ENCODE measurements around the gene SCUBE1.
"Not testable (repeated sequence)": the region's sequence is repeated elsewhere in the genome, so short reads cannot be mapped to it uniquely, and the experiment has no call there.

The SCUBE1 gene

DNA sequence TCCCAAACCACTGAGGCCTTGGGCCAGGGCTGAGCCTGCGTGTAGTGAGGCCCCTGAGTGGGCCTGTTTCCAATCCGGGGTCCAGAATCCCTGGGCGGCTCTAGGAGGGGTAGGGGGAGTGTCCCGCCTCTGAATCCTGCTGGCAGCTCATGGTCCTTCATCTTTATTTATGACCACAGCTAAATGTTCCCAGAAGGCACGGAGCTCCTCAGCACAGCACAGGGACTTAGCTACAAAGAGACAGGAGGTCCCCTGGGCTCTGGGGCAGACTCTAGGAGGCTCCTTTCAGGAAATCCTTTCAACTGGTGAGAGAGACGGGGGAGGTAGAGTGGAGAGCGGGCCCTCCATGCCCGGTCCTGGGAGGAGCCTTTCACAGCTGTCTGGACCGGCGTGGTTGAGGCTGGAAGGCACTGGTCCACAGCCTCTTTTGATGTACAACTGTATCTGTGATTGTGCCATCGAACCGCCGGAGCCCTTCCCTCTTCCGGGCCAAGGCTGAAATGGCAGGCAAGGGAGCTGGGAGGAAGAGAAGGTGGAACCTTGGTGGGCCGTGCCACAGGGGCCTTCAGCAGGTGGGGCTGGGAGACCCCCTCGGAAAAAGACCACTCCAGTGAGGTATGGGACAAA lies 46.8 kb downstream of the SCUBE1 start:
- H3K27ac Mint-ChIP-seq, result no peak overlapping the region
- no peak overlapping the region for H3K4me3 Mint-ChIP-seq
- no peaks in the 10 kb centered on the region for H3K9me3 Mint-ChIP-seq
- peaks cover 18% of the 10 kb centered on the region for H3K4me1 Mint-ChIP-seq (ENCODE audit: low read depth)
- intact Hi-C loops (cut with micrococcal nuclease), result no loop called here
- no peaks in the 10 kb centered on the region for H3K36me3 Mint-ChIP-seq (ENCODE audit: low read depth)
- H3K27me3 Mint-ChIP-seq, result peaks cover 7% of the 10 kb centered on the region

DNA sequence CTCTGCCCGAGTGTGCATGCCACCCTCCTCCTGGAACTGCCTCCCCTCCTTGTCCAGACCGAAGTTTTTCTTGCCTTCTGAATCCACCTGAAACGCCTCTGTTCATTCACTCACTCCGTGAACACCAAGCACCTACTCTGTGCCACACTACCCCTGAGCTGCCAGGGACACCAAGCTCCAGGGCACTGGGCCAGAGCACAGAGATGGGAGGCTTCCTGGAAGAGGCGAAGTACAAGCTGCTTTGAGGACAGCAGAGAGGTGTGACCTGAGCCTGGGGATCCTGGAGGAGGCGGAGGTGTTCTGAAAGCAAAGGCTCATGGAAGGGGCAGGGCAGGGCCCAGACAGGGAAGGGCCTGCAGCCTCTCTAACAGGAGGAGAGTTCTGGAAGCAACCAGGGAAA lies 47.5 kb downstream of the SCUBE1 start:
- peaks cover 20% of the 10 kb centered on the region for H3K4me1 Mint-ChIP-seq (ENCODE audit: low read depth)
- intact Hi-C loops (cut with micrococcal nuclease), result no loop called here
- H3K9me3 Mint-ChIP-seq, result no peaks in the 10 kb centered on the region
- no peak overlapping the region for H3K27ac Mint-ChIP-seq
- H3K27me3 Mint-ChIP-seq, result peaks cover 2% of the 10 kb centered on the region
- no peaks in the 10 kb centered on the region for H3K36me3 Mint-ChIP-seq (ENCODE audit: low read depth)
- no peak overlapping the region for H3K4me3 Mint-ChIP-seq

DNA sequence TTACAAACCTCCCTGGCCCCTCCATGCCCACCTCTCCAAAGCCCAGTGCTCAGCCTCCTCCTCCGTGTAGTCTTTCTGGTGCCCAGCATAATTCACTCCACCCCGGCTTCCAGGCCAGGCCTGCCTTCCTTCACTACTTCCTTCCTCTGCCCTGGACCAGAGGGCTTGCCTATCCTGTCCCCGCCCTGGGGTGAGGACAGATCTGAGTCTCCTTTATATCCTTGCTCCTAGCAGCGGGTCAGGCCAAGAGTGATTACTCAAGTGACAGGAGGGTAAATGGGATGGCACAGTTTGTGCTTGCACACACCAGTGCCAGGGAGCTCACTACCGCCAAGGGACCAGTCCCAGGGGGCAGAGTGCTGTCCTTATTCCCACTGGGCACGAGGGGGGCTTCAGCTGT lies 48.0 kb downstream of the SCUBE1 start:
- Mint-ChIP-seq H3K9me3 (no peaks in the 10 kb centered on the region), H3K36me3 (ENCODE audit: low read depth) (no peaks in the 10 kb centered on the region), H3K4me3 (no peak overlapping the region), H3K27ac (no peak overlapping the region), H3K4me1 (ENCODE audit: low read depth) (peaks cover 25% of the 10 kb centered on the region), H3K27me3 (peaks cover 5% of the 10 kb centered on the region)
- intact Hi-C loops (cut with micrococcal nuclease), result no loop called here

DNA sequence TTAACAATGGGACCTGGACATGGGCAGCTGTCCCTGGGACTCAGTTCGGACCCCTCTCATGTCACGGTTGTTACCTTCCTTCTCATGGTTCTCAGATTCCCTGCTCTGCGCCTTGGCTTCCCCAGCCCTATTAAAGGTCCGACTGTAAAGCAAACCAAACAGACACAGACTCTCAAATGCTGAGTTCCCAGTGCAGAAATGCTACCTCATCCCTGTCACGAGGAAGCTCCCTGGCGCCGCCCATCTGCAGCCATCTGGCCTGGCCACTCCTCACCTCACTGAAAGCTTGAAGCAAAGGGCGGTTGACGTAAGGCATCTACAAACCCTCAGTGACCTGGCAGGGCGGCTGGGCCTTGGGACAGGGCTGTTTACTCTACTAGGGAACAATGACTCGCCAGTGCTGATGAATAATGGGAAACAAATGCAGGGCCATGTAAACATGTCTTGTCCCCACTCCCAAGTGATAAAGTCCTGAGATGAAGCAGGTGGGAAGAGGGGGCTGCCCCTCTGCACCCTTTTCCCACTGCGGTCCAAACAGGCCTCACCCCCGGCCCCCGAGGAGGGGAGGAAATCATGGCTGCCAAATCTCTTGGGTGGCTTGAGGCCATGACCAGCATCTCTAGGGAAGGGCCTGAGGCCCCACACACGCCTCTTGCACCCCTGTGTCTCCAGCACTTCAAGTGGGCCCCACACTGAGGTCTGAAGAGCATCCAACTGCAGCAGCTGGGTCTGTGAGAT lies 49.3 kb downstream of the SCUBE1 start:
- intact Hi-C loops (cut with micrococcal nuclease), result no loop called here
- H3K36me3 Mint-ChIP-seq (ENCODE audit: low read depth), result no peaks in the 10 kb centered on the region
- peaks cover 7% of the 10 kb centered on the region for H3K27me3 Mint-ChIP-seq
- no peak overlapping the region for H3K27ac Mint-ChIP-seq
- H3K4me1 Mint-ChIP-seq (ENCODE audit: low read depth), result peaks cover 35% of the 10 kb centered on the region
- H3K9me3 Mint-ChIP-seq, result no peaks in the 10 kb centered on the region
- no peak overlapping the region for H3K4me3 Mint-ChIP-seq

DNA sequence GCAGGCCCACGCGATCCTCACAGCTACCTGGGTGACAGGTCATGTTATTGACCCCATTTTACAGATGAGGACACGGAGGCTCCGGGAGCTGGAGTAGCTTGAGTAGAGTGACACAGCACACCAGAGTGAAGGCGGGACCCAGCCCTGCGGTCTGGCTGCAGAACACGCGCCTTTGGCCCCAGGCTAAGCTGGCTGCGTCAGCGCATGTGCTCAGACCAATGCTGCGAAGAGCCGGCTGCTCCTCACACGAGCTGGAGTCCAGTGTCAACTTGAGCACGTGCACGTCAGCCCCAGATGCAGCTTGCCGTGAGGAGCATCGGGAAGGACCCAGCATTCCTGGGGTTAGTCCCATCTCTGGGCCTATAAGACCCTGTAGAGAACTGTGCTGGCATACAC lies 49.9 kb downstream of the SCUBE1 start:
- Mint-ChIP-seq H3K36me3 (ENCODE audit: low read depth) (no peaks in the 10 kb centered on the region), H3K9me3 (no peaks in the 10 kb centered on the region), H3K27me3 (peaks cover 11% of the 10 kb centered on the region), H3K4me3 (no peak overlapping the region), H3K4me1 (ENCODE audit: low read depth) (peaks cover 35% of the 10 kb centered on the region), H3K27ac (no peak overlapping the region)
- intact Hi-C loops (cut with micrococcal nuclease), result no loop called here

DNA sequence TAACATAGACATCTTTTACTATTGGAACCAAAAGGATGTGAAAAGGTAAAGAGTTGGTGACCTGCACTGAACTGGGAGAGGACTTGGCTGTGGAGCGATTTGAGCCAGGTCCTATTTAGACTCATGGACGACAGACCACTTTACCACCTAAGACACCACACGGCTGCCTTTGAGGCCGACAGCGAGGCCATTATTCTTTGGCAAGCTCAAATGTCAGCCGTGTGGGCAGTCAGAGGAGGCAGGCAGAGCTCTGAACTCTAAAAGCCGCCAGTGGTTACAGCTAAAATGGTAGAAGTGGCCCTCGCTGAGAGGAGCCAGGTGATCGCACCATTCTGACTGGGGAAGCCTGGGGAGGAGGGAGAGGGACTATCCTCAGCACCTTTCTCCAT lies 50.5 kb downstream of the SCUBE1 start:
- Mint-ChIP-seq H3K36me3 (ENCODE audit: low read depth) (no peaks in the 10 kb centered on the region), H3K4me3 (no peak overlapping the region), H3K27me3 (peaks cover 13% of the 10 kb centered on the region), H3K4me1 (ENCODE audit: low read depth) (peaks cover 35% of the 10 kb centered on the region), H3K9me3 (no peaks in the 10 kb centered on the region), H3K27ac (no peak overlapping the region)
- intact Hi-C loops (cut with micrococcal nuclease), result no loop called here

DNA sequence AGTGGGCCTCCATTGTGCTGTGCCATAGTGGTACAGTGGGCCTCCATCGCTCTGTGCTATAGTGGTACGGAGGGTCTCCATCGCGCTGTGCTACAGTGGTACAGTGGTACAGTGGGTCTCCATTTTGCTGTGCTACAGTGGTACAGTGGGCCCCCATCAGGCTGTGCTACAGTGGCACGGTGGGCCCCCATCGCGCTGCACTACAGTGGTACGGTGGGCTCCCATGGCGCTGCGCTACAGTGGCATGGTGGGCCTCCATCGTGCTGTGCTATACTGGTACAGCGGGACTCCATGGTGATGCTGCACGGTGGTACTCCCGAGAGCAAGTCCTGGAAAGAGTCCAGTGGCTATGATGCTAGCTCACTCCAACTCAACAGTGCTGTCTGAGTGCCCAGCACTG lies 51.8 kb downstream of the SCUBE1 start:
- Mint-ChIP-seq H3K27me3 (peaks cover 13% of the 10 kb centered on the region), H3K4me3 (no peak overlapping the region), H3K36me3 (ENCODE audit: low read depth) (no peaks in the 10 kb centered on the region), H3K27ac (no peak overlapping the region), H3K9me3 (no peaks in the 10 kb centered on the region), H3K4me1 (ENCODE audit: low read depth) (peaks cover 35% of the 10 kb centered on the region)
- intact Hi-C loops (cut with micrococcal nuclease), result no loop called here

DNA sequence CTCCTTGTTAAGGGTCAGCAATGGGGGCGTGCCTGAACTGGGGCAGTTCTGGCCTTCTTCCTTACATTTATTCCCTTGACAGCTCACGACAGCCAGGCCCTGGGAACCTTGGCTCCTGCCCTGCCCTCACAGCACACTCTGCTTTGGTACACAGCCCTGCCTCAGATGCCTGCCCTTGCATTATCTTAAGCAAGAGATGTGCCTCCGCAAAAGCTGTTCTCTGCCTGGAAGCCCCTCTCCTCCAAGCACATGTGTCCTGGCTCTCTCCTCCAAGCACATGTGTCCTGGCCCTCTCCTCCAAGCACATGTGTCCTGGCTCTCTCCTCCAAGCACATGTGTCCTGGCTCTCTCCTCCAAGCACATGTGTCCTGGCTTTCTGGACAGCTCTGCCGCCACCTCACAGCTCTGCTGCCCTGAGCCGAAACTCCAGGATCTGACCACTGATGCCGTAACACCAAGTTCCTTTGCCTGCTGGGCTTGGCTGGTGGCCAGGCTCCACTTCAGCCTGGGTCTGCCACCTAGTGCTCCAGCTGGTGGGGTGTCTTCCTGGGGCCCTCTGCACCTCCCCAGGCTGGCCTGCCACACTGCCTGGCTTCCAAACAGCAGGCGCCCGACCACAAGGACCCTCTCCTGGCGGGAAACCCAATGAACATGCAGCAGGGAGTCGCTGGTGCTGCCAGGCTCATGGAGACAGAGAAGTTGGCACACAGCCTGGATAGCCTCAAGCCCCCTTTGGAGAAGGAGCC lies 53.0 kb downstream of the SCUBE1 start:
- Mint-ChIP-seq H3K27ac (no peak overlapping the region), H3K9me3 (no peaks in the 10 kb centered on the region), H3K36me3 (ENCODE audit: low read depth) (no peaks in the 10 kb centered on the region), H3K4me1 (ENCODE audit: low read depth) (peaks cover 28% of the 10 kb centered on the region), H3K4me3 (no peak overlapping the region), H3K27me3 (peaks cover 13% of the 10 kb centered on the region)
- intact Hi-C loops (cut with micrococcal nuclease), result no loop called here

DNA sequence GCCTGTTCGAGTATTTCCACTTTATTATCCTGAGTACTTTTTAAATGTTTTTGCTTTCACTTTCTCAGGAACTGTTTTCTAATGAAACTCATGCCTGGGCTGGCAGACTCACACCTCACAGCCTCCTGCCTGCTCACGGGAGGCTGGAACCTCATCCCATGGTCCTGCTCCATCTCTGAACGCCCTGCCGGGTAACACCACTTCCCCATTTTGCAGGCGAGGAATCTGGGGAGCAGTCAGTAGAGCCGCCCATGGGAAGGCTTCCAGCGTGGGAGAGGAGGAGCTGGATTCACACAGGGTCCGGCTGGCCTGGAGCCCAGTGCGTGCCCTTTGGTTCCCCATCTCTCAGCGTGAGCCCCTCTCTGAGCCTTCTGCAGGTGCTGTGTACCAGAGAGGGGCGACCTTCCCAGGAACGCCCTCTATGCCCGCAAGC lies 53.6 kb downstream of the SCUBE1 start:
- intact Hi-C loops (cut with micrococcal nuclease), result no loop called here
- peaks cover 25% of the 10 kb centered on the region for H3K4me1 Mint-ChIP-seq (ENCODE audit: low read depth)
- no peaks in the 10 kb centered on the region for H3K9me3 Mint-ChIP-seq
- H3K36me3 Mint-ChIP-seq (ENCODE audit: low read depth), result no peaks in the 10 kb centered on the region
- peaks cover 13% of the 10 kb centered on the region for H3K27me3 Mint-ChIP-seq
- H3K4me3 Mint-ChIP-seq, result no peak overlapping the region
- H3K27ac Mint-ChIP-seq, result no peak overlapping the region

DNA sequence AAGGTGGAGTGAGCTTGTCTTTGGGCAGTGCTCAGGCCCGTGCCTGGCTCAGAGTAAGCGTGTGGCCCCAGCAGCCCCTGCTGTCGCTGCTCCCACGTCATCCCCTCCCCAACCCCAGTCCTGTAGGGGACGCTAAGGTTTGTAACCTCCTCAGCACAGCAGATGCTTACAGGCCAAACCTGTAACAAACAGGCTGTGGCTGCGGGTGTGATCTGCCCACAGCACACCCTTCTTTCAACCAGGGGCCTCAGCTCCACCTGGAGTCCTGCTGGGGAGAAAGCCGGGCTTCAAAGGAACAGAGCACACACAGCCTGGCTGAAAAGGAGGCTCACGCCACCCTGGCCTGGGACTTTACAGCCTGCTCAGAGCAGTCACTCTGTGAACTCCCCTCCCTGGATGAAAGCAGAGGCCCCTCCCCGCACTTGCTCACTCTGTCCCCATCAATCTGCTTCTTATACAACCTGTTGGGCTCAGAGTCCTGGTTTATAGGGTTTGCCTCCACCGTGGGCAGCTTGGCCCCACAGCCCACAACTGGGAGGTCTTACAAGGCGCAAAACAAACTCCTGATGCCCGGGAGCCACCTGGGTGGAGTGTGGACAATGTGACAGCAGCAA lies 54.3 kb downstream of the SCUBE1 start:
- Mint-ChIP-seq H3K27ac (no peak overlapping the region), H3K36me3 (ENCODE audit: low read depth) (no peaks in the 10 kb centered on the region), H3K4me1 (ENCODE audit: low read depth) (peaks cover 22% of the 10 kb centered on the region), H3K27me3 (peaks cover 13% of the 10 kb centered on the region), H3K4me3 (no peak overlapping the region), H3K9me3 (no peaks in the 10 kb centered on the region)
- intact Hi-C loops (cut with micrococcal nuclease), result no loop called here

DNA sequence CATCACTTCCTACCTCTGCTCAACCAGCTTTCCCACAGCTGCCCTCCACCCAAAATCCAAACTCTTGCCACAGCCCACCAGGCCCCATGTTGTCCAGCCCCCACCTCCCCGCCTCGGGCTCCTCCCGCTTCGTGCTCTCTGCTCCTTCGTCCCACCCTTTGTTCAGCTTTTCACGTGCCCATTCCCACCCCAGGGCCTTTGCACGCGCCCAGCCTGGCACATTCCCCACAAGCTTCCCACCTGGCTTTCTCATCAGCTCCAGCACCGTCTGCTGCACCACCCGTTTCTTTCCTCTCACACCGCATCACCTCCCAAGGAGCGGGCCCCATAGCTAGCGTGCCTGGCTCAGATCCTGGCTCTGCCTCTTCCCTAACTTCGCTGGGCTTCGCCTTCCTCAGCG lies 54.8 kb downstream of the SCUBE1 start:
- Mint-ChIP-seq H3K4me1 (ENCODE audit: low read depth) (peaks cover 17% of the 10 kb centered on the region), H3K36me3 (ENCODE audit: low read depth) (no peaks in the 10 kb centered on the region), H3K27ac (no peak overlapping the region), H3K27me3 (peaks cover 13% of the 10 kb centered on the region), H3K9me3 (no peaks in the 10 kb centered on the region), H3K4me3 (no peak overlapping the region)
- intact Hi-C loops (cut with micrococcal nuclease), result no loop called here

DNA sequence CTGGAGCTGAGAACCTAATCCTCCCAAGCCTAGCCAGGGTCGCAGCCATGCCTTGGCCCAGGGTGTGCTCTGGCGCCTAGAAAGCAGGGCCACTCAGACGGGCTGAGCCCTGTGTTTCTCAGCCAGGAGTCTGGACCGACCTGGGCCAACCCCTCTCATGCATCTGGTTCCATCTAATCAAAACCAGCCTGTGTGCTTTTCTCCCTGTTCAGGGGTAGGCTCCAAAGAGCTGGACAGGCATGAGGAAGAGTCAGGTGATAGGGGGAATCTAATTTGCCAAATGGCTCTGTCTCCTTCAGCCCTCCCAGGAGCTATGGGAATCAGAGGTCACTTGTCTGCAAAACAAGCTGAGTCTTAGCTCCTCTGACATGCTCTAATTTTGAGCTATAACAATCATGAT lies 55.7 kb downstream of the SCUBE1 start:
- Mint-ChIP-seq H3K36me3 (ENCODE audit: low read depth) (no peaks in the 10 kb centered on the region), H3K27ac (no peak overlapping the region), H3K4me1 (ENCODE audit: low read depth) (peaks cover 16% of the 10 kb centered on the region), H3K9me3 (no peaks in the 10 kb centered on the region), H3K4me3 (no peak overlapping the region), H3K27me3 (peaks cover 13% of the 10 kb centered on the region)
- intact Hi-C loops (cut with micrococcal nuclease), result no loop called here

DNA sequence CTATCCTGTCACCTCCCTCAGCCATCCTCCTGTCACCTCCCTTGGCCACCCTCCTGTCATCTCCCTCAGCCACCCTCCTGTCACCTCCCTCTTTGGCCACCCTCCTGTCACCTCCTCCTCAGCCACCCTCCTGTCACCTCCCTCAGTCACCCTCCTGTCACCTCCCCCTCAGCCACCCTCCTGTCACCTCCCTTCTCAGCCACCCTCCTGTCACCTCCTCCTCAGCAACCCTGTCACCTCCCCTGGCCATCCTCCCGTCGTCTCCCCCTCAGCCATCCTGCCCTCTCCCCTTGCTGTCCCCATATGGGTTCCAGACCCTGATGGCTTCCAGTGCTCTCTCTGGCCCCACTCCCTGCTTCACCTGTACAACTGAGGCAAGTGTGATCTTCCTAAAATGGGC lies 61.8 kb downstream of the SCUBE1 start:
- no peaks in the 10 kb centered on the region for H3K4me1 Mint-ChIP-seq (ENCODE audit: low read depth)
- no peaks in the 10 kb centered on the region for H3K9me3 Mint-ChIP-seq
- H3K4me3 Mint-ChIP-seq, result no peak overlapping the region
- H3K36me3 Mint-ChIP-seq (ENCODE audit: low read depth), result no peaks in the 10 kb centered on the region
- intact Hi-C loops (cut with micrococcal nuclease), result no loop called here
- H3K27me3 Mint-ChIP-seq, result peaks cover 9% of the 10 kb centered on the region
- no peak overlapping the region for H3K27ac Mint-ChIP-seq

DNA sequence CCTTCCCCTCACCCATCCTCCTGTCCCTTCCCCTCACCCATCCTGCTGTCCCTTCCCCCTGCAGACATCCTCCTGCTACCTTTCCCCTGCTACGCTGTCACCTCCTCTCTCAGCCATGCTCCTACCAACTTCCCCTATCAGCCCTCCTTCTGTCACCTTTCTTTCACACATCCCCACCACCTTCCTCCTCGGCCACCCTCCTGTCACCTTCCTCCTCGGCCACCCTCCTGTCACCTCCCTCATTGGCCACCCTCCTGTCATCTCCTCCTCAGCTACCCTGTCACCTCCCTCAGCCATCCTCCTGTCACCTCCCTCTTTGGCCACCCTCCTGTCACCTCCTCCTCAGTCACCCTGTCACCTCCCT lies 62.7 kb downstream of the SCUBE1 start:
- H3K4me3 Mint-ChIP-seq; H3K27me3 Mint-ChIP-seq; H3K27ac Mint-ChIP-seq; intact Hi-C loops (cut with micrococcal nuclease); H3K9me3 Mint-ChIP-seq; H3K36me3 Mint-ChIP-seq (ENCODE audit: low read depth); H3K4me1 Mint-ChIP-seq (ENCODE audit: low read depth): not testable (repeated sequence)

Measured in dendritic cell treated with granulocyte-macrophage colony-stimulating factor and Interleukin-4, amounts not matched to agents 40 ng/mL and 50 ng/mL, for 4 days (primary cell).